Right cardiac atrium (tissue), 5 donors: Measurements from ENCODE around the gene PASK. TPM values are rescaled to one million over a fixed set of nuclear protein-coding genes. Genes with fewer than 3 reads are reported as not detected.
"Not testable (repeated sequence)": the region's sequence is repeated elsewhere in the genome, so short reads cannot be mapped to it uniquely, and the experiment has no call there.

ENCODE experiments used
- ATAC-seq, 2 donors: fragments of 200-7000 bp; cut with Tn5 transposase; one replicate each; pipeline versions ENCODE4 v1.8.0 to v1.9.1; 2020; ENCODE audit warnings: moderate library complexity in 2 of 2, mild to moderate bottlenecking in 1 of 2
- DNase-seq, 3 donors: peaks; one replicate each; pipeline ENCODE4 v3.0.0-alpha.2; 2020
- H3K27ac ChIP-seq: one replicate; pipeline ENCODE4 v1.5.1; 2013; ENCODE audit warnings: mild to moderate bottlenecking, low read length, control low read depth, moderate library complexity
- H3K27me3 ChIP-seq: one replicate; pipeline ENCODE4 v1.6.1; 2013; ENCODE audit not compliant: control insufficient read depth, insufficient read depth
- H3K4me1 ChIP-seq: one replicate; pipeline ENCODE4 v1.6.1; 2013; ENCODE audit warnings: low read length; ENCODE audit not compliant: control insufficient read depth, insufficient read depth
- H3K4me3 ChIP-seq: one replicate; pipeline ENCODE4 v1.5.1; 2013; ENCODE audit warnings: low read length, control low read depth
- H3K9me3 ChIP-seq: one replicate; pipeline ENCODE4 v1.6.1; 2013; ENCODE audit warnings: low read length; ENCODE audit not compliant: control insufficient read depth
- WGBS: extraction: QIAGEN DNeasy Blood & Tissue Kit; methylation state at CpG from one replicate; pipeline ENCODE4 v1.1.7; 2013; 5-methylcytosine and 5-hydroxymethylcytosine counted together
- intact Hi-C, 4 donors: fragments of 100-400 bp; cut with DNase I; formaldehyde crosslinking; loops; one replicate each; pipeline versions ENCODE4 v1.11.0 to v1.14.0; 2022 to 2023
- polyA plus RNA-seq: library from polyadenylated mRNA; stranded (reverse); fragments of 200-250 nt; gene quantifications from one replicate; pipeline ENCODE4 v1.2.3, GENCODE V29; 2013
- total RNA-seq, 4 donors: library from RNA; stranded (reverse); fragmentation: NEBNext Ultra II Directional; extraction: Animal tissue kit (Norgen Biotek cat#: 25700); gene quantifications; one replicate each; pipeline ENCODE4 v1.2.1, GENCODE V29; 2021
- donor health status: healthy with polysubstance abuse.
- donor health status: DM: no; HTN: yes; CAD: no.
- donor health status: DM: no; HTN: no; CAD: no.
- donor health status: DM: no; HTN: yes; CAD: no; lungs with severe emphysema.
- donor health status: DM: yes; HTN: yes; CAD: no.

Gene PASK
- total and polyA plus RNA-seq, 5 donors = 1.1 to 5.3 (median 2.9) TPM

DNA sequence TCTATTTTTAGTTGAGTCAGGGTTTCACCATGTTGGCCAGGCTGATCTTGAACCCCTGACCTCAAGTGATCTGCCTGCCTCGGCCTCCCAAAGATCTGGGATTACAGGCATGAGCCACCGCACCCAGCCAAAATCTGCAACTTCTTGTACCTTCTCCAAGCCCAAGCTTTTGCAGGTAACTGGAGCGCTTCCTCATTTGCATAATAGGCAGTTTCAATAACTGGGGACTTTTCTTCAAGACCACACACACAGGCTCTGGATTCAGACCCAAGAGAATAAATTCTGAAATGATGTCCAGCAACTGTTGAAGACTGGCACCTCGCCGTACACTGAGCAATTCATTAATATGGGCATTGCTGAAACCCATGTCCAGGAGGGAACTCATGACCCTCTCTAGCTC lies 50.0 kb downstream of the PASK start:
- ATAC-seq = no peak
- WGBS = 94% methylated on average over 5 of the region's 5 CpGs
- H3K4me1 ChIP-seq = peaks cover 7% of the 10 kb centered on the region
- no peaks in the 10 kb centered on the region for H3K27me3 ChIP-seq
- no peak overlapping the region for H3K4me3 ChIP-seq
- H3K9me3 ChIP-seq = no peaks in the 10 kb centered on the region
- DNase-seq = no peak
- no peak overlapping the region for H3K27ac ChIP-seq
- intact Hi-C loops = no loop called here

- Histone ChIP-seq H3K9me3 (no peaks in the 10 kb centered on the region), H3K27me3 (no peaks in the 10 kb centered on the region), H3K4me1 (peaks cover 4% of the 10 kb centered on the region), H3K4me3 (no peak overlapping the region), H3K27ac (no peak overlapping the region)
- ATAC-seq (no peak), DNase-seq (no peak)
- WGBS = 86% methylated on average over 8 of the region's 8 CpGs
- intact Hi-C loops = no loop called here
These were observed 52.3 kb downstream of the PASK start for GRCh38 chr2:241096979-241097378.

DNA sequence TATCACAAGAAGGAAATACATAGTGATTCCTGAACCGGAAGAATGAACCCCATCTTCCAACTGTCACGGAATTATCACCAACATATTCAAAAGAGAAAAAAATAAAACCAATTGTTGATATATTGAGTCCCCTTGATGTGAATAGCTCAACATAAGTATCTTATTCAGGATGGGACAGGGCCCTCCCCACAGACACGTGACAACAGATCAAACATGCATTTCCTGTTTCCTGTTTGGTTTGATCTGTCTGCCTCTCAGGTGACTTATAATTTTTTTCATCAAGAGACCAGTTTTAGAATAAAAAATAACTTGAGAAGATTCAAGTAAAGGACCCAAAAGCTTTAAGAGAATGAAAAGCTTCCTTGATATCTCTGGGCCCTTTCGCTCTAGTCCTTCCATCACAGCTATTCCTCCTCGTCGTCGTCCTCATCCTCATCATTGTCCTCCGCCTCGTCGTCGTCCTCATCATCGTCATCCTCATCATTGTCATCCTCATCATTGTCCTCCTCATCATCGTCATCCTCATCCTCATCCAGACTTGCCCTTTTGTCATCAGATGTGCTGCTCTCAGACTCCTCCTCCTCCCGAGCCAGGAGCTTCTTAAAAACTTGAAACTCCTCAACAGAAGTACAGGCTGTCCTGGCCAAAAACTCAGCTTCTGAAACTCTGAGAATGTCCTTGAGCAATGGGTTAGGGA lies 53.5 kb downstream of the PASK start:
- 86% methylated on average over 14 of the region's 14 CpGs for WGBS
- Histone ChIP-seq H3K27ac (no peak overlapping the region), H3K4me3 (no peak overlapping the region), H3K9me3 (no peaks in the 10 kb centered on the region), H3K4me1 (no peaks in the 10 kb centered on the region), H3K27me3 (no peaks in the 10 kb centered on the region)
- DNase-seq (no peak), ATAC-seq (no peak)
- intact Hi-C loops = no loop called here

DNA sequence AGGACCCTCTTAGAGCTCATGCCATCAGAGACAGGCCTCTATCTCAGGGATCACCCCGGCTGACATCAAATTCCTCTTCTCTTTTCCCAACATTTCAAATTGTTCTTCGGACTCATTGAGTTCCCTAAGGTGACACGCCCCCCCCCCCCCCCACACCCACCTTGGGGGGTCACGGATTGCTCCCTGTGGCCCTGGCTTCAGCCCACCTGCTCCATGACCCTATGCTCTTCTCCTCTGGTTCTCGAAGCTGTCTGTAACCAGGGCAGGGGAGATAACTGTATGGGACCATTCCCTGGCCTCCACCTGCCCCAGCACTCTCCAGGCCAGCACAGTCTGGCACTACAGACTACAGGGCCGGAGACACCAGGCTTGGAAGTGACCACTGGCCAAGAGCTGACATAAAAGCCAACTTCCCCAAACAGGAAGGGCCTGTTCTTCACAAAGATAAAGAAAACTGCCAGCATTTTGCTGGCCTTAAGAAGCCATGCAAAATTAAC lies 54.3 kb downstream of the PASK start:
- no peak overlapping the region for H3K27ac ChIP-seq
- DNase-seq = no peak
- no peaks in the 10 kb centered on the region for H3K9me3 ChIP-seq
- ATAC-seq = peak; percentile 27 to 46
- H3K4me3 ChIP-seq = no peak overlapping the region
- H3K27me3 ChIP-seq = no peaks in the 10 kb centered on the region
- intact Hi-C loops = no loop called here
- H3K4me1 ChIP-seq = no peaks in the 10 kb centered on the region
- 79% methylated on average over 6 of the region's 6 CpGs for WGBS

DNA sequence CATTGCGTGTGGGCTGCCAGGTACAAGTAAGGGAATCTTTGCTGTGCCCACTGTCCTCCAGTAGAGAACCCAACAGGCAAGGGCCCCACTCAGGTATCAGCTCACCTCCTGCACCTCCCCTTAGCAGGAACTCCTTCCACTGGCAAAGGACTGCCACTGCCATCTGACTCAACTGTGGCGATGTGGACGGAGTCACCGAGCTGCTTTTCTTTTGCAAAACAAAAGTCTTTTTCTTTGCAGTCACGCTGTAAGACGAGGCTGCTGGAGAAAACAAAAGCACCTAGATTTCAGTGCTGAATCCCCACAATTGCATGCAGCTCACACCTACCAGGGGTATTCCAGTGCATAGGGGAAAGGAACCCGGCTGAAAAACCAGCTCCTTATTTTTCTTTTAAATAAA lies 55.1 kb downstream of the PASK start:
- Histone ChIP-seq H3K4me1 (no peaks in the 10 kb centered on the region), H3K4me3 (no peak overlapping the region), H3K27ac (no peak overlapping the region), H3K27me3 (no peaks in the 10 kb centered on the region), H3K9me3 (no peaks in the 10 kb centered on the region)
- DNase-seq (no peak), ATAC-seq (no peak)
- intact Hi-C loops = no loop called here
- 91% methylated on average over 7 of the region's 7 CpGs for WGBS

GRCh38 chr2:241093133-241093781 lies 56.0 kb downstream of the PASK start:
- H3K4me3 ChIP-seq, DNase-seq, ATAC-seq, H3K9me3 ChIP-seq, H3K27me3 ChIP-seq, H3K4me1 ChIP-seq, intact Hi-C loops, H3K27ac ChIP-seq: not testable (repeated sequence)
- WGBS = 81% methylated on average over 10 of the region's 10 CpGs

GRCh38 chr2:241092677-241093076 lies 56.6 kb downstream of the PASK start:
- DNase-seq (no peak), ATAC-seq (no peak)
- WGBS = 83% methylated on average over 8 of the region's 8 CpGs
- Histone ChIP-seq H3K9me3 (no peaks in the 10 kb centered on the region), H3K27ac (no peak overlapping the region), H3K4me1 (no peaks in the 10 kb centered on the region), H3K4me3 (no peak overlapping the region), H3K27me3 (no peaks in the 10 kb centered on the region)
- intact Hi-C loops = no loop called here

DNA sequence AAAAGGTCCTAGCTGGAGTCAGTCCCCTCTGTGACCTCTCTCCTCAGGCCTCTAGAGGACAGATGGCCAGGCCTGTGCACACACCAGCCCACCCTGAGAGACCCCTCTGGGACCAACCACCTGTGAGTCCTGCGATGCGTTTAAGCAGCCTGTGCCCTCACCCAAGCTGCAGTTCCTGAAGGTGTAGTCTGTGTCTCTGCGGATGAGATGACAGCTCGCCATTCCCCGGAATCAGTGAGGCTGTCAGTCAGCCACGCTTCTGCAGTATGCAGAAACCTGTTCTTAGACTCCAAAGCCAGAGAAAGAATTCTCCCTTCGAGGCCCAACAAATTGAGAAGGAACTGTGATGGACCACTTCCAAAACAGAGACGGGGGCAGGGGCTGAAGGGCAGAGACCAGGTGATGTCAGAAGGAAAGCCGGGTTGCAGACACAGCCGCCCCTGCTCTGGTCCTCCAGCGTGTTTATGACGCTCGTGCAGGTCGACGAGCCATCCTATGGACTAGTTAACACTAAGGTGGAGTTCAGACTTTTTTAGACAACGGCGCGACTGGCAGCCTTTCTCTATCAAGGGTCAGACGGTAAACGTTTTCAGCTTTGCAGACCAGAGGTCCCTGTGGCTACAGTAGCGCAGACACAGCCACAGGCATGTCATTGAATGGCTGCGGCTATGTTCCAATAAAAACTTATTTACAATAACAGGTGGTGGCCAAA lies 57.4 kb downstream of the PASK start:
- Histone ChIP-seq H3K4me1 (no peaks in the 10 kb centered on the region), H3K4me3 (no peak overlapping the region), H3K9me3 (no peaks in the 10 kb centered on the region), H3K27ac (no peak overlapping the region), H3K27me3 (no peaks in the 10 kb centered on the region)
- ATAC-seq = no peak
- WGBS = 88% methylated on average over 22 of the region's 22 CpGs
- DNase-seq = no peak
- intact Hi-C loops = no loop called here

DNA sequence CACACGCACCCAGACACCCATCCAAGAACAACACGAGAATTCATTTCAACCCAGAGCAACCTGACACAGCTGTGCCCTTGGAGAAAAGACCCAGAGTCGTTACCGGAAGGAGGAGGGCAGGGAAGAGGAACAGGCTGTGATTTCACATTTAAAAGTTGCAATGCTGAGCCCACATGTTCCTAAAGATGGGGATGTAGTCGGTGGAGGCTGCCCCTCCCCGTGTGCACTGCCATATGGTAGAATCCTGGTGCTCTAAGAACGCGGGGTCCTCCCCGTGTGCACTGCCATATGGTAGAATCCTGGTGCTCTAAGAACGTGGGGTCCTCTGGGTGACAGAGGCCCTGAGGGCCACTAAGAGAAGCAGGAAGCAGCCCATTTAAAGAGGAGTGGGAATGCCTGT lies 58.1 kb downstream of the PASK start:
- Histone ChIP-seq H3K9me3 (no peaks in the 10 kb centered on the region), H3K4me1 (no peaks in the 10 kb centered on the region), H3K27ac (no peak overlapping the region), H3K4me3 (no peak overlapping the region), H3K27me3 (no peaks in the 10 kb centered on the region)
- WGBS = 75% methylated on average over 10 of the region's 10 CpGs
- no peak for ATAC-seq
- intact Hi-C loops = no loop called here
- no peak for DNase-seq

GRCh38 chr2:241088791-241089732 lies 60.2 kb downstream of the PASK start:
- no peak for ATAC-seq
- DNase-seq = no peak
- no peaks in the 10 kb centered on the region for H3K27me3 ChIP-seq
- 69% methylated on average over 20 of the region's 20 CpGs for WGBS
- intact Hi-C loops = no loop called here
- H3K27ac ChIP-seq = no peak overlapping the region
- no peaks in the 10 kb centered on the region for H3K4me1 ChIP-seq
- H3K4me3 ChIP-seq = no peak overlapping the region
- H3K9me3 ChIP-seq = no peaks in the 10 kb centered on the region
